Stimulated activated CD4-positive, alpha-beta T cell treated with anti-CD3 and anti-CD28 coated beads, Interleukin-15, amount 100 ng/mL, for 24 hours (primary cell): ENCODE measurements around the gene MEGF6.

Source experiments
- DNase-seq: peaks from one replicate; pipeline ENCODE4 v3.0.0-alpha.2; 2020

MEGF6 gene

GRCh38 chr1:3611170-3612019 is at the start of gene MEGF6:
Gene MEGF6 (minus strand): TSS chr1:3611508. CDS start chr1:3611268, 240 bp downstream.
- peak; percentile 82 for DNase-seq

GRCh38 chr1:3660704-3661103 is 49.4 kb upstream of the MEGF6 start:
- DNase-seq: no peak

GRCh38 chr1:3659093-3659492 is 47.8 kb upstream of the MEGF6 start:
- DNase-seq: no peak

- no peak for DNase-seq
Measured at GRCh38 chr1:3658231-3658615, 46.9 kb upstream of the MEGF6 start.

GRCh38 chr1:3657578-3658230 is 46.4 kb upstream of the MEGF6 start:
- no peak for DNase-seq

- DNase-seq: no peak
Measured at GRCh38 chr1:3657096-3657475, 45.8 kb upstream of the MEGF6 start.

GRCh38 chr1:3656450-3657095 is 45.3 kb upstream of the MEGF6 start:
- peak; percentile 27 for DNase-seq

- no peak for DNase-seq
Measured at GRCh38 chr1:3654549-3655281, 43.4 kb upstream of the MEGF6 start.

- DNase-seq: no peak
Measured at GRCh38 chr1:3653286-3653618, 41.9 kb upstream of the MEGF6 start.

- DNase-seq: peak; percentile 16
Measured at GRCh38 chr1:3652548-3653285, 41.4 kb upstream of the MEGF6 start.

GRCh38 chr1:3651930-3652547 is 40.7 kb upstream of the MEGF6 start, which contains the start of gene TP73:
Gene TP73 (plus strand): TSS chr1:3652516. CDS start chr1:3682366, 29,850 bp downstream.
- peak; percentile 20 for DNase-seq

GRCh38 chr1:3651026-3651929 is 40.0 kb upstream of the MEGF6 start:
- peak; percentile 15 for DNase-seq

GRCh38 chr1:3650248-3651025 is 39.1 kb upstream of the MEGF6 start:
- DNase-seq: no peak

- DNase-seq: peak; percentile 94
Measured at GRCh38 chr1:3649342-3650247, 38.3 kb upstream of the MEGF6 start, which contains the start of gene WRAP73. Gene WRAP73 (minus strand): TSS chr1:3650103. CDS start chr1:3649999, 104 bp downstream.

- no peak for DNase-seq
Measured at GRCh38 chr1:3646596-3646995, 35.3 kb upstream of the MEGF6 start.

GRCh38 chr1:3645666-3646355 is 34.5 kb upstream of the MEGF6 start:
- DNase-seq: no peak

- no peak for DNase-seq
Measured at GRCh38 chr1:3645247-3645646, 33.9 kb upstream of the MEGF6 start.

GRCh38 chr1:3644273-3644672 is 33.0 kb upstream of the MEGF6 start:
- DNase-seq: no peak
